Measurements from ENCODE around the gene SCARB2. TPM values are rescaled to one million over a fixed set of nuclear protein-coding genes. Genes with fewer than 3 reads are reported as not detected.

The SCARB2 gene
- total and polyA plus RNA-seq, 12 donors, result 76.6 to 199 (median 105) TPM

DNA sequence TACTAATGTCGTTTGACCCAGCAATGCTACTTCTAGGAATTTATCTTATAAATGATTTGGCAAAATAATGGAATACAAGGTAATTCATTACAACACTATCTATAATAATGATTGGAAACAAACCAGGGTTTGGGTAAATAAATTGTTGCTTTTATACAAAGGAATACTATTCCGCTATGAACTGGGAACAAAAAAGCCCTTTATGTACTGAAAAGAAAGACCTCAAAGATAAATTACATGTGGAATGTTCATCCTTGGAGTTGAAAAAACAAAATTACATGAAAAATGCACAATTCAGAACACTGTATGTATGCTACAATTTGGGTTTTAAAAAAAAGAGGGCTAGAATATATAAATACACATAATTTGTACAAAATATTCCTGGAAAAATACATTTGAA, 60.3 kb downstream of the SCARB2 start:
- DNase-seq, result no peak
- no peak overlapping the region for H3K27ac ChIP-seq
- no peak overlapping the region for H3K4me3 ChIP-seq
- ATAC-seq, result no peak
- H3K36me3 ChIP-seq, result peaks cover 0 to 7% (median 0%) of the 10 kb centered on the region in 9 donors
- intact Hi-C loops (cut with DNase I), result no loop called here
- peaks cover 0 to 21% (median 8%) of the 10 kb centered on the region in 9 donors for H3K4me1 ChIP-seq
- 85 to 91% methylated on average over 2 of the region's 2 CpGs for WGBS, 2 donors
- H3K27me3 ChIP-seq, result no peaks in the 10 kb centered on the region
- no peaks in the 10 kb centered on the region for H3K9me3 ChIP-seq
- TF ChIP-seq, protein P1, sequence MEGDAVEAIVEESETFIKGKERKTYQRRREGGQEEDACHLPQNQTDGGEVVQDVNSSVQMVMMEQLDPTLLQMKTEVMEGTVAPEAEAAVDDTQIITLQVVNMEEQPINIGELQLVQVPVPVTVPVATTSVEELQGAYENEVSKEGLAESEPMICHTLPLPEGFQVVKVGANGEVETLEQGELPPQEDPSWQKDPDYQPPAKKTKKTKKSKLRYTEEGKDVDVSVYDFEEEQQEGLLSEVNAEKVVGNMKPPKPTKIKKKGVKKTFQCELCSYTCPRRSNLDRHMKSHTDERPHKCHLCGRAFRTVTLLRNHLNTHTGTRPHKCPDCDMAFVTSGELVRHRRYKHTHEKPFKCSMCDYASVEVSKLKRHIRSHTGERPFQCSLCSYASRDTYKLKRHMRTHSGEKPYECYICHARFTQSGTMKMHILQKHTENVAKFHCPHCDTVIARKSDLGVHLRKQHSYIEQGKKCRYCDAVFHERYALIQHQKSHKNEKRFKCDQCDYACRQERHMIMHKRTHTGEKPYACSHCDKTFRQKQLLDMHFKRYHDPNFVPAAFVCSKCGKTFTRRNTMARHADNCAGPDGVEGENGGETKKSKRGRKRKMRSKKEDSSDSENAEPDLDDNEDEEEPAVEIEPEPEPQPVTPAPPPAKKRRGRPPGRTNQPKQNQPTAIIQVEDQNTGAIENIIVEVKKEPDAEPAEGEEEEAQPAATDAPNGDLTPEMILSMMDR (IDR thresholded peaks at IDR 0.05), result no peak

DNA sequence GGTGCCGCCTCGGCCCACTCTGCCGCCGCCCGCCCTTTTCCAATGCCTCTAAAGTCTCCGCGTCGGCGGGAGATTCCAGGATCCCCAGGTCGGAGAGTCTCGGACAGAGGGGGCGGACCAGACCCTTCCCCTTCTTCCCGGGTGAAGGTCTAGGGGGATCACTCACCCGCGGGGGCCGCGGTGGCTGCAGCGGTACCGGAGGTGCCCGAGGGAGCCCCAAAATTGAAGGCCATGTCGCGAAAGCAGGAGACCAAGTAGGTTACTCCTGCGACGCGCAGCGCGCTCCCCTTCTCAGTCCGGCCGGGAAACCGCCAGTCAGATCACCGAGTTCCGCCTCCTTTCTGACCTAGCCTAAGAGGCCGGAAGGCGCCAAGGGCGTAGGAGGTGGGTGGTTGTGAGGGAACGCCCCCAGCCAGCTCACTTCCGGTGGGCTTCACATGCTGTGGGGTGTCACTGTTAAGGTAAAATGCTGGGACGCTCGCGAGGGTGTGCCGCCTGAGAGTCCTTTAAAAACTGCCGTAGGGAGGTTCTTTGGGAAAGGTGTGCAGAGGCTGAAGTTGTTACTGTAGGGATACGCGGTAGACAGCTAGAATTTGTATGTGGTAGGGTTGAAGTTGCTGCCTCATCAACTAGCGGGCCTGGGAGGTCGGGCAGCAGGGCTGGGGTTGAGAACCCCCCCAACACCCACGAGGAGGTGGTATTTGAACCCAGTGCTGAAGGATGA, 65.3 kb downstream of the SCARB2 start, which contains the start of gene NUP54:
TSS of gene NUP54 (minus strand) at position 256 of the 724 bp plus-strand sequence. CDS start at position 233, 23 bp downstream.
- TF ChIP-seq, protein P1 (IDR thresholded peaks at IDR 0.05), result no peak
- Histone ChIP-seq H3K4me1 (peaks cover 5 to 37% (median 29%) of the 10 kb centered on the region in 9 donors), H3K36me3 (peaks cover 0 to 16% (median 4%) of the 10 kb centered on the region in 9 donors), H3K9me3 (no peaks in the 10 kb centered on the region), H3K4me3 (peak within 1 kb of the TSS; percentile 75 to 98 (median 89)), H3K27ac (peak within 1 kb of the TSS in 9 of 10 donors; percentile 83 to 97 (median 90)), H3K27me3 (no peaks in the 10 kb centered on the region)
- 0 to 1% methylated on average over 47 of the region's 47 CpGs for WGBS, 2 donors
- ATAC-seq (peak; percentile 99 to 100 (median 99)), DNase-seq (peak; percentile 93)
- intact Hi-C loops (cut with DNase I), result loop anchor here in 2 of 10 donors (5.0 kb wide), 3 partner anchors 64 to 156 kb away; partner anchors contain the start of genes SCARB2 (in 1 of the 2) and SDAD1 (in 1 of the 2)

DNA sequence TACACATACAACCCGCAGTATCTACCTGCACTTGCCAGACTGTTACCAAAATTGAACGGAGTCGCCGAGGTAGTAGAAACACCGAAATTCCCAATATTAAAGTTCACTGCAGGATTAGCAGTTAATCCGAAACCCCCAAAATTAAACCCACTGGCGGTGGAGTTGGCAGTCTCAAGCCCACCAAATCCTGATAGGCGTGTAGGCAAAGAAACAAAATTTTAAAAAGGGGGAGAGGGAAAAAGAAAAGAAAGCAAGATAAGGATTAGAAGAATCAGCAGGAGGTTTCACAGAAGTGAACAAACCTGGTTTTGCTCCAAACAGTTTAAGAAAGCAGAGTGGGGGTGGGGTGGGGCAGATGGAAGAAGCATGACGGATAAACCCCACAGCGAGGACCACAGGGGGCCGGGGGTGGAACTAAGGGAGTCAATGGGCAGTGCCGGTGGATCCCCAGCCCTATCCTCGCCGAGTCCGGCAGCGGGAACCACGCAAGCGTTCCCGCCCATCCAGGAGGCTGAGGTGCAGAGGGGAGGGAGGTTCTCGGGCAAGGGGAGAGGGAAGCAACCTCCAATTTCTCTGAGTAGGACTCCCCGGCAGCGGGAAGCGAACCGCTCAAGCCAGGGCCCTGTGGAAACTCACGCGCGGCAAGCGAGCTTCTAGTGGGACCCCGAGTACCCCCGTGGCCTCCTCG, 66.0 kb downstream of the SCARB2 start:
- ATAC-seq, result peak; percentile 46 to 81 (median 68)
- Histone ChIP-seq H3K27ac (peak overlapping the region in 9 of 10 donors; percentile 83 to 97 (median 90)), H3K27me3 (no peaks in the 10 kb centered on the region), H3K4me3 (peak overlapping the region; percentile 75 to 98 (median 89)), H3K36me3 (peaks cover 0 to 23% (median 6%) of the 10 kb centered on the region in 9 donors), H3K9me3 (no peaks in the 10 kb centered on the region), H3K4me1 (peaks cover 5 to 37% (median 29%) of the 10 kb centered on the region in 9 donors)
- peak; percentile 22 to 39 for DNase-seq
- 0 to 1% methylated on average over 31 of the region's 31 CpGs for WGBS, 2 donors
- intact Hi-C loops (cut with DNase I), result loop anchor here in 2 of 10 donors (5.0 kb wide), 3 partner anchors 65 to 155 kb away; partner anchors contain the start of genes SCARB2 (in 1 of the 2) and SDAD1 (in 1 of the 2)
- TF ChIP-seq, protein P1 (IDR thresholded peaks at IDR 0.05), result no peak

DNA sequence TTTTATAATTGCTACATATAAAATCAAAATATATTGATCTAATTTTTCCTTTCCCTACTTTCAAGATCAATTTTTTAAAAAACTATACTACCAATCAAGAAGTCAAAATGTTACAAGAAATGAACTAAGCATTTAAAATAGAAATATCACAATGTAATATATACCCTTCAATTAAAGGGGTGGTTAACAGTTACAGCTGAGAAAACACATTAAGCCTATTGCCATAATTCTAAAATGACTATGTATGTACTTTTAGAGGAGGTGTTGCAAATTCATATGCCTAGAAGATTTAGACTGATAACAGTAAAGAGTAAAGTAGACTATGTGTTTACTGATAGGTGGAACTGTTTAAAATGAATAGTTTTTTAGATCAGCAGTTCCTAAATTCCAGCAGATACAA, 69.1 kb downstream of the SCARB2 start:
- DNase-seq (no peak), ATAC-seq (no peak)
- Histone ChIP-seq H3K27ac (no peak overlapping the region), H3K27me3 (no peaks in the 10 kb centered on the region), H3K4me3 (no peak overlapping the region), H3K4me1 (peaks cover 5 to 32% (median 29%) of the 10 kb centered on the region in 9 donors), H3K36me3 (peaks cover 0 to 53% (median 11%) of the 10 kb centered on the region in 9 donors), H3K9me3 (no peaks in the 10 kb centered on the region)
- intact Hi-C loops (cut with DNase I), result no loop called here
- TF ChIP-seq, protein P1 (IDR thresholded peaks at IDR 0.05), result no peak
